K562 (cell line): Measurements from ENCODE around the gene EML6.

Experiments
- JUNB ChIP-seq: fragments of 450-650 bp; formaldehyde crosslinking; conservative IDR thresholded peaks from 2 replicates; pipeline ENCODE4 v1.4.0; 2020; ENCODE audit warnings: mild to moderate bottlenecking
- MYC ChIP-seq, 2 experiments: fragments of 250-450 bp in 1 of 2; sonication (Bioruptor Pico) in 1 of 2; IDR thresholded peaks; 2 replicates each; pipeline versions ENCODE4 v1.5.1 to v1.6.1; 2012 to 2021; ENCODE audit warnings: low read depth in 2 of 2, borderline replicate concordance in 1 of 2, improper control_type of control experiment in 1 of 2, low read length in 1 of 2, mild to moderate bottlenecking in 1 of 2, moderate library complexity in 1 of 2
- PML ChIP-seq: IDR thresholded peaks from 2 replicates; pipeline ENCODE4 v1.6.1; 2012; ENCODE audit warnings: low read length, inconsistent platforms
- RBM39 ChIP-seq: fragments of 200-400 bp; formaldehyde crosslinking; optimal IDR thresholded peaks from 2 replicates; pipeline ENCODE3; 2018; ENCODE audit warnings: low read depth, low read length
- RCOR1 ChIP-seq, 2 experiments: IDR thresholded peaks; 2 replicates each; pipeline ENCODE4 v1.6.1; 2012; ENCODE audit warnings: low read depth in 2 of 2, low read length in 2 of 2, borderline replicate concordance in 1 of 2, improper control_type of control experiment in 1 of 2
- SMC3 ChIP-seq: conservative IDR thresholded peaks from 2 replicates; pipeline ENCODE4 v1.6.1; 2011; ENCODE audit warnings: low read depth, low read length, improper control_type of control experiment; ENCODE audit not compliant: insufficient read depth
- TAF15 ChIP-seq: fragments of 200-400 bp; formaldehyde crosslinking; IDR thresholded peaks from 2 replicates; pipeline ENCODE4 v1.6.1; 2017; ENCODE audit warnings: mild to moderate bottlenecking, low read depth, low read length, moderate library complexity
- TF ChIP-seq, protein P1 (sequence below): fragments of 450-650 bp; formaldehyde crosslinking; IDR thresholded peaks from 2 replicates; pipeline ENCODE4 v1.4.0; 2022; ENCODE audit warnings: missing genetic modification characterization
- TF ChIP-seq, protein P2 (sequence below): sonication (generic); formaldehyde crosslinking; IDR thresholded peaks from 2 replicates; pipeline ENCODE4 v1.9.0; 2022; ENCODE audit warnings: mild to moderate bottlenecking, missing genetic modification reagents
- TF ChIP-seq, protein P3 (sequence below), 3 experiments: IDR thresholded peaks in 2 of 3; conservative IDR thresholded peaks in 1 of 3; 2 replicates each; pipeline ENCODE4 v1.5.1; 2011 to 2012; ENCODE audit warnings: low read length in 3 of 3, mild to moderate bottlenecking in 3 of 3, control low read depth in 2 of 3, improper control_type of control experiment in 1 of 3, inconsistent platforms in 1 of 3, low read depth in 1 of 3, mixed read lengths in 1 of 3, moderate library complexity in 1 of 3; ENCODE audit not compliant: insufficient read depth in 2 of 3
- TF ChIP-seq, protein P4 (sequence below): sonication (generic); formaldehyde crosslinking; IDR thresholded peaks from 2 replicates; pipeline ENCODE4 v1.8.1; 2022; ENCODE audit warnings: missing genetic modification reagents
- TF ChIP-seq, protein P5 (sequence below), 2 experiments: fragments of 450-650 bp in 1 of 2; sonication (generic) in 1 of 2; formaldehyde crosslinking in 1 of 2; IDR thresholded peaks in 1 of 2; conservative IDR thresholded peaks in 1 of 2; 2 replicates each; pipeline versions ENCODE4 v1.6.1 to v1.8.1; 2016 to 2023; ENCODE audit warnings: mild to moderate bottlenecking in 2 of 2, moderate library complexity in 2 of 2, inconsistent platforms in 1 of 2, missing genetic modification reagents in 1 of 2
- TF ChIP-seq, protein P6 (sequence below): fragments of 450-650 bp; IDR thresholded peaks from 2 replicates; pipeline ENCODE4 v1.6.1; 2016; ENCODE audit warnings: low read depth, mild to moderate bottlenecking, moderate library complexity
- TF ChIP-seq, protein P7 (sequence below): fragments of 250-450 bp; sonication (Bioruptor Pico); IDR thresholded peaks from 2 replicates; pipeline ENCODE4 v1.5.1; 2021; ENCODE audit warnings: mild to moderate bottlenecking

DNA sequence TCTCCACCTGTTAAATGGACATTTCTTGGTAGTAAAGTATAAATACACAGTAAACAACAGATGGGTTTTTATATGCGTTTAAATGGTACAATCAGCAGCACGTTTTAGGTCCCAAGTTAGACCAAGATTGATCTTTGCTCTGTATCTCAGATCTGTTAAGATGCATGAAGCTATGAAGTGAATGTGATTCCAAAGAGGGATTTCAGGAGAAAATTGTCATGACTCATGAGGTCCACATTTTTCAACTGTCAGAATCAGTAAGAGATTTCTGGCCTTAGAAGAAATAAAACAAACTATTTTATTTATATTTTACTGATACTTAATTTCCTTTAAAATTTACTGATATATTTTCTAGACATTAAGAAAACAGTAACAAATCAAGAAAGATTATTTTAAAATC is 142.7 kb downstream of the EML6 start:
- TF ChIP-seq, protein P1, sequence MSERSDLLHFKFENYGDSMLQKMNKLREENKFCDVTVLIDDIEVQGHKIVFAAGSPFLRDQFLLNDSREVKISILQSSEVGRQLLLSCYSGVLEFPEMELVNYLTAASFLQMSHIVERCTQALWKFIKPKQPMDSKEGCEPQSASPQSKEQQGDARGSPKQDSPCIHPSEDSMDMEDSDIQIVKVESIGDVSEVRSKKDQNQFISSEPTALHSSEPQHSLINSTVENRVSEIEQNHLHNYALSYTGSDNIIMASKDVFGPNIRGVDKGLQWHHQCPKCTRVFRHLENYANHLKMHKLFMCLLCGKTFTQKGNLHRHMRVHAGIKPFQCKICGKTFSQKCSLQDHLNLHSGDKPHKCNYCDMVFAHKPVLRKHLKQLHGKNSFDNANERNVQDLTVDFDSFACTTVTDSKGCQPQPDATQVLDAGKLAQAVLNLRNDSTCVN (CRISPR knock-in tag): no peak
- TF ChIP-seq MYC (IDR thresholded peaks at IDR 0.05; ENCODE audit: low read depth, low read length) (no peak), MYC (CRISPR knock-in tag; IDR thresholded peaks at IDR 0.05; ENCODE audit: borderline replicate concordance, low read depth) (no peak), RBM39 (no peak), RCOR1 (IDR thresholded peaks at IDR 0.05; ENCODE audit: borderline replicate concordance in 1 of 2, low read depth in 2 of 2, low read length in 2 of 2) (no peak), TAF15 (no peak), SMC3 (no peak), PML (no peak), JUNB (no peak)
- TF ChIP-seq, protein P2, sequence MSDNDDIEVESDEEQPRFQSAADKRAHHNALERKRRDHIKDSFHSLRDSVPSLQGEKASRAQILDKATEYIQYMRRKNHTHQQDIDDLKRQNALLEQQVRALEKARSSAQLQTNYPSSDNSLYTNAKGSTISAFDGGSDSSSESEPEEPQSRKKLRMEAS: no peak
- TF ChIP-seq, protein P3, sequence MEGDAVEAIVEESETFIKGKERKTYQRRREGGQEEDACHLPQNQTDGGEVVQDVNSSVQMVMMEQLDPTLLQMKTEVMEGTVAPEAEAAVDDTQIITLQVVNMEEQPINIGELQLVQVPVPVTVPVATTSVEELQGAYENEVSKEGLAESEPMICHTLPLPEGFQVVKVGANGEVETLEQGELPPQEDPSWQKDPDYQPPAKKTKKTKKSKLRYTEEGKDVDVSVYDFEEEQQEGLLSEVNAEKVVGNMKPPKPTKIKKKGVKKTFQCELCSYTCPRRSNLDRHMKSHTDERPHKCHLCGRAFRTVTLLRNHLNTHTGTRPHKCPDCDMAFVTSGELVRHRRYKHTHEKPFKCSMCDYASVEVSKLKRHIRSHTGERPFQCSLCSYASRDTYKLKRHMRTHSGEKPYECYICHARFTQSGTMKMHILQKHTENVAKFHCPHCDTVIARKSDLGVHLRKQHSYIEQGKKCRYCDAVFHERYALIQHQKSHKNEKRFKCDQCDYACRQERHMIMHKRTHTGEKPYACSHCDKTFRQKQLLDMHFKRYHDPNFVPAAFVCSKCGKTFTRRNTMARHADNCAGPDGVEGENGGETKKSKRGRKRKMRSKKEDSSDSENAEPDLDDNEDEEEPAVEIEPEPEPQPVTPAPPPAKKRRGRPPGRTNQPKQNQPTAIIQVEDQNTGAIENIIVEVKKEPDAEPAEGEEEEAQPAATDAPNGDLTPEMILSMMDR (IDR thresholded peaks at IDR 0.05 in 2 of 3, conservative IDR thresholded peaks at IDR 0.05 in 1 of 3; ENCODE audit: insufficient read depth in 2 of 3, low read depth in 1 of 3, low read length in 3 of 3): no peak
- TF ChIP-seq, protein P4, sequence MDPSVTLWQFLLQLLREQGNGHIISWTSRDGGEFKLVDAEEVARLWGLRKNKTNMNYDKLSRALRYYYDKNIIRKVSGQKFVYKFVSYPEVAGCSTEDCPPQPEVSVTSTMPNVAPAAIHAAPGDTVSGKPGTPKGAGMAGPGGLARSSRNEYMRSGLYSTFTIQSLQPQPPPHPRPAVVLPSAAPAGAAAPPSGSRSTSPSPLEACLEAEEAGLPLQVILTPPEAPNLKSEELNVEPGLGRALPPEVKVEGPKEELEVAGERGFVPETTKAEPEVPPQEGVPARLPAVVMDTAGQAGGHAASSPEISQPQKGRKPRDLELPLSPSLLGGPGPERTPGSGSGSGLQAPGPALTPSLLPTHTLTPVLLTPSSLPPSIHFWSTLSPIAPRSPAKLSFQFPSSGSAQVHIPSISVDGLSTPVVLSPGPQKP (CRISPR knock-in tag): no peak
- TF ChIP-seq, protein P5, sequence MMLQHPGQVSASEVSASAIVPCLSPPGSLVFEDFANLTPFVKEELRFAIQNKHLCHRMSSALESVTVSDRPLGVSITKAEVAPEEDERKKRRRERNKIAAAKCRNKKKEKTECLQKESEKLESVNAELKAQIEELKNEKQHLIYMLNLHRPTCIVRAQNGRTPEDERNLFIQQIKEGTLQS (IDR thresholded peaks at IDR 0.05): no peak
- TF ChIP-seq, protein P5 (CRISPR knock-in tag; conservative IDR thresholded peaks at IDR 0.05): no peak
- TF ChIP-seq, protein P6, sequence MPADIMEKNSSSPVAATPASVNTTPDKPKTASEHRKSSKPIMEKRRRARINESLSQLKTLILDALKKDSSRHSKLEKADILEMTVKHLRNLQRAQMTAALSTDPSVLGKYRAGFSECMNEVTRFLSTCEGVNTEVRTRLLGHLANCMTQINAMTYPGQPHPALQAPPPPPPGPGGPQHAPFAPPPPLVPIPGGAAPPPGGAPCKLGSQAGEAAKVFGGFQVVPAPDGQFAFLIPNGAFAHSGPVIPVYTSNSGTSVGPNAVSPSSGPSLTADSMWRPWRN: no peak
- TF ChIP-seq, protein P7, sequence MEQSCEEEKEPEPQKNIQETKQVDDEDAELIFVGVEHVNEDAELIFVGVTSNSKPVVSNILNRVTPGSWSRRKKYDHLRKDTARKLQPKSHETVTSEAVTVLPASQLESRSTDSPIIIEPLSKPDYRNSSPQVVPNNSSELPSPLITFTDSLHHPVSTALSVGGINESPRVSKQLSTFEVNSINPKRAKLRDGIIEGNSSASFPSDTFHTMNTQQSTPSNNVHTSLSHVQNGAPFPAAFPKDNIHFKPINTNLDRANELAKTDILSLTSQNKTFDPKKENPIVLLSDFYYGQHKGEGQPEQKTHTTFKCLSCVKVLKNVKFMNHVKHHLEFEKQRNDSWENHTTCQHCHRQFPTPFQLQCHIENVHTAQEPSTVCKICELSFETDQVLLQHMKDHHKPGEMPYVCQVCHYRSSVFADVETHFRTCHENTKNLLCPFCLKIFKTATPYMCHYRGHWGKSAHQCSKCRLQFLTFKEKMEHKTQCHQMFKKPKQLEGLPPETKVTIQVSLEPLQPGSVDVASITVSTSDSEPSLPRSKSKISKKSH (CRISPR knock-in tag): no peak
